Ascending aorta (tissue), 2 donors: Measurements from ENCODE around the gene CEP131. TPM values are rescaled to one million over a fixed set of nuclear protein-coding genes. Genes with fewer than 3 reads are reported as not detected.

Experiments
- DNase-seq, 2 donors: peaks; one replicate each; pipeline ENCODE4 v3.0.0-alpha.2; 2019; ENCODE audit warnings: low spot score in 2 of 2
- H3K27ac ChIP-seq, 2 donors: fragments of 200-600 bp; sonication (generic); one replicate each; pipeline ENCODE4 v1.5.1; 2016 to 2017; ENCODE audit warnings: mild to moderate bottlenecking in 1 of 2
- H3K27me3 ChIP-seq: fragments of 200-600 bp; sonication (generic); one replicate; pipeline ENCODE4 v1.5.1; 2017
- H3K36me3 ChIP-seq, 2 donors: fragments of 200-600 bp; sonication (generic); one replicate each; pipeline ENCODE4 v1.5.1; 2016
- H3K4me1 ChIP-seq, 2 donors: fragments of 200-600 bp; sonication (generic); one replicate each; pipeline ENCODE4 v1.5.1; 2016 to 2017; ENCODE audit warnings: mild to moderate bottlenecking in 1 of 2
- H3K4me3 ChIP-seq, 2 donors: fragments of 200-600 bp; sonication (generic); one replicate each; pipeline ENCODE4 v1.5.1; 2016 to 2017; ENCODE audit warnings: mild to moderate bottlenecking in 1 of 2
- H3K9me3 ChIP-seq, 2 donors: fragments of 200-600 bp; sonication (generic); one replicate each; pipeline ENCODE4 v1.5.1; 2016
- intact Hi-C: fragments of 100-400 bp; cut with DNase I; formaldehyde crosslinking; loops from one replicate; pipeline ENCODE4 v1.15.1; 2023
- total RNA-seq: library from RNA; depleted of rRNA; stranded (reverse); fragments of >200 nt; gene quantifications from one replicate; pipeline ENCODE4 v1.1.0, GENCODE V29; 2016
- TF ChIP-seq, protein P1 (sequence below), 3 experiments: fragments of 200-600 bp in 2 of 3; fragments of 450-650 bp in 1 of 3; sonication (generic) in 2 of 3; IDR thresholded peaks; one replicate each; pipeline ENCODE4 v1.5.1; 2016 to 2019; ENCODE audit warnings: antibody characterized with exemption in 3 of 3, mild to moderate bottlenecking in 1 of 3, moderate library complexity in 1 of 3

Gene CEP131
- total RNA-seq, 1 donor from 2014 or later: 6.7 TPM

DNA sequence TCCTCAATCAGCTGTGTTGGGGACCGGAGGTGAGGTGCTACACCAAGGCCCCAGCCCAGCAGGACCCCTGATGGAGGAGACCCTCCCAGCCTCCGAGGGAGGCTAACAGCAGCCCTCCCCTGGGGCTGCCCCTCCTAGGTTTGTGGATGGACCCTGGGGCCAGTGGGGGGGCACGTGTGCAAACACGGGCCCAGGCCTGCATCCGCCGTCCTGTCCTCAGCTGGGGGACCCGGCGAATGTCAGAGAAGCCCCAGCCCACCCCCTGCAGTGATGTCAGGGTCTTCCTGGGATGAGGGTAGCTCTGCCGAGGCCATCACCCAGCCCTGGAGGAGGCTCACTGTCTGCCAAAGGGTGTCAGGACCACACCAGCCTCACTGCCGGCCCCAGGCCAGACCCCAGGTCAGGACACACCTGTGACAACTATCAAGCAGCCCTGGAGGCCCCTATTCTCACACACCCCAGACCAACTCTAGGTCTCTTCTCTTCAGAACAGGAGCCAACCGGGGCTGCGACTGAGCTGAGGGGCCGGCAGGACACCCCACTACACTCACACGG is 26.7 kb downstream of the CEP131 start:
- H3K27me3 ChIP-seq: no peaks in the 10 kb centered on the region
- TF ChIP-seq, protein P1, sequence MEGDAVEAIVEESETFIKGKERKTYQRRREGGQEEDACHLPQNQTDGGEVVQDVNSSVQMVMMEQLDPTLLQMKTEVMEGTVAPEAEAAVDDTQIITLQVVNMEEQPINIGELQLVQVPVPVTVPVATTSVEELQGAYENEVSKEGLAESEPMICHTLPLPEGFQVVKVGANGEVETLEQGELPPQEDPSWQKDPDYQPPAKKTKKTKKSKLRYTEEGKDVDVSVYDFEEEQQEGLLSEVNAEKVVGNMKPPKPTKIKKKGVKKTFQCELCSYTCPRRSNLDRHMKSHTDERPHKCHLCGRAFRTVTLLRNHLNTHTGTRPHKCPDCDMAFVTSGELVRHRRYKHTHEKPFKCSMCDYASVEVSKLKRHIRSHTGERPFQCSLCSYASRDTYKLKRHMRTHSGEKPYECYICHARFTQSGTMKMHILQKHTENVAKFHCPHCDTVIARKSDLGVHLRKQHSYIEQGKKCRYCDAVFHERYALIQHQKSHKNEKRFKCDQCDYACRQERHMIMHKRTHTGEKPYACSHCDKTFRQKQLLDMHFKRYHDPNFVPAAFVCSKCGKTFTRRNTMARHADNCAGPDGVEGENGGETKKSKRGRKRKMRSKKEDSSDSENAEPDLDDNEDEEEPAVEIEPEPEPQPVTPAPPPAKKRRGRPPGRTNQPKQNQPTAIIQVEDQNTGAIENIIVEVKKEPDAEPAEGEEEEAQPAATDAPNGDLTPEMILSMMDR (IDR thresholded peaks at IDR 0.05): no peak
- H3K27ac ChIP-seq: peak overlapping the region in 1 of 2 donors; percentile 14
- no peaks in the 10 kb centered on the region for H3K9me3 ChIP-seq
- H3K4me1 ChIP-seq: no peaks in the 10 kb centered on the region
- intact Hi-C loops: no loop called here
- H3K36me3 ChIP-seq: peaks cover 6 to 8% of the 10 kb centered on the region in 2 donors
- DNase-seq: no peak
- no peak overlapping the region for H3K4me3 ChIP-seq

DNA sequence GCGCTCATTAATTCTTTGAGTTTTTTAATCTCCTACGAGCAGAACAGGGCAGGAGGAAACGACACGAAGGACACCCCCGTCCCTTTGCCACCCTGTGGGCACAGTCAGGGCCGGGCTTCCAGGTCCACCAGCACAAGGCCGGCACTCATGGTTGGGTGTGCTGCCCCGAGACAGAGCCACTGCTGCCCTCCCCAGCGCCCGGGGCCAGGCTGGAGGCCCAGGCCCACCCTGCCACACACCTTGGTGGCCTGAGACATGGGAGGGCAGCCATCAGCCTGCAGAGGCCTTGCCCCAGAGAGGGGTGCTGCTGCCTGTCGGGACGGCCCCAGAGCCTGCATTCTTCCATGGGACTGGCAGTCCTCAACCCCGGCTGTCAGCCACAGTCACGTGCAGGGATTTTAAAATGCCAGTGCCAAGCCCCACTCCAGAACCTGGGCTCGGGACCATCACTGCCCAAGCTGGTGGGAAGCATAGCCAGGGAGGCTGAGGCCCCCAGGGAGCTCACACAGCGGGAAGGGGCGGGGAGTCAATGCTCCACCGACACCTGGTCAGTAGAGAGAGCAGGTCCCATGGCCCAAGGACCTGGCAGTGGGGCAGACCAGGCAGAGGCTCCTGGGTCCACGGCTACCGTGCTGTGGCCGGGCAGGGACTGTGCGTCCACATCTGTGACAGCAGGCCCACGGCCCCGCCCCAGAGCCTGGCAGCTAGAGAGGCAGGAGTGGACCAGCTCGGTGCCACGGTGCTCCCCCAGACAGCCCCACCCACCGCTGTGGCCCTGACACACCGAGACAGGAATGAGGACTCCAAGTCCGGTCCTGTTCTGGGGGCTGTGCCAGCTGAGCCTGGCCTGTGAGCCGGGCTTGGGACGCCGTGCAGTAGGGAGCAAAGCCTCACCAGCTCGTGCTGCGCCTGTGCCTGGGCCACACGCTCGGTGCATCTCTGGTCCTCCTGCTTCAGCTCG is 27.5 kb downstream of the CEP131 start:
- peaks cover 6 to 8% of the 10 kb centered on the region in 2 donors for H3K36me3 ChIP-seq
- H3K9me3 ChIP-seq: no peaks in the 10 kb centered on the region
- intact Hi-C loops: no loop called here
- peak overlapping the region in 1 of 2 donors; percentile 14 for H3K27ac ChIP-seq
- no peak for DNase-seq
- no peaks in the 10 kb centered on the region for H3K27me3 ChIP-seq
- H3K4me3 ChIP-seq: no peak overlapping the region
- TF ChIP-seq, protein P1 (IDR thresholded peaks at IDR 0.05): no peak
- H3K4me1 ChIP-seq: no peaks in the 10 kb centered on the region

DNA sequence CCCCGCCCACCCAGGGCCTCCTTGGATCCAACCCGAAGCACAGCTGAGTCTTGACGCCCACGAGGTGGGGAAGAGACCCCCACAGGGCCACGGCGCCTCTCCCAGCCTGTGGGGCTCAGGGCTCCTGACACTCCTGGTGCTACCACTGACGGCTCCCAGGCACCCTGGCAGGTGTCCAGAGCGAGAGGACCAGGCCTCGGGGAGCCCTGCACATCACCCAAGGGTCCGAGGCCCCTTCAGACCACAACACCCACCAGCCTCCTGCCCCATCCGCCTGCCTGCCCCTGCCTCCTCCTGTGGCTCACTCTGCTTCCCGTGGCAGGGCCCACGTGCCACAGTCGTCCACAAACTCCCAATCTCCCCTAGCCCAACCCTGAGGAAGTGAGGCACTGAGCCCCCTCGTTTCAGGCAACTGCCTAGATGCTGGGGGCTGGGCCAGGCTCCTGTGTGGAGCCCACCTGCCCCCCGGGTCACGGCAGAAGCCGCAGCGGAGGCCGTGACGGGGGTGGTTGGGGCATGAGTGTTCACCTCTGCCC is 28.5 kb downstream of the CEP131 start:
- H3K4me3 ChIP-seq: no peak overlapping the region
- no peak overlapping the region for H3K27ac ChIP-seq
- DNase-seq: no peak
- TF ChIP-seq, protein P1 (IDR thresholded peaks at IDR 0.05): no peak
- H3K4me1 ChIP-seq: no peaks in the 10 kb centered on the region
- H3K9me3 ChIP-seq: no peaks in the 10 kb centered on the region
- intact Hi-C loops: no loop called here
- H3K27me3 ChIP-seq: no peaks in the 10 kb centered on the region
- peaks cover 6 to 8% of the 10 kb centered on the region in 2 donors for H3K36me3 ChIP-seq

DNA sequence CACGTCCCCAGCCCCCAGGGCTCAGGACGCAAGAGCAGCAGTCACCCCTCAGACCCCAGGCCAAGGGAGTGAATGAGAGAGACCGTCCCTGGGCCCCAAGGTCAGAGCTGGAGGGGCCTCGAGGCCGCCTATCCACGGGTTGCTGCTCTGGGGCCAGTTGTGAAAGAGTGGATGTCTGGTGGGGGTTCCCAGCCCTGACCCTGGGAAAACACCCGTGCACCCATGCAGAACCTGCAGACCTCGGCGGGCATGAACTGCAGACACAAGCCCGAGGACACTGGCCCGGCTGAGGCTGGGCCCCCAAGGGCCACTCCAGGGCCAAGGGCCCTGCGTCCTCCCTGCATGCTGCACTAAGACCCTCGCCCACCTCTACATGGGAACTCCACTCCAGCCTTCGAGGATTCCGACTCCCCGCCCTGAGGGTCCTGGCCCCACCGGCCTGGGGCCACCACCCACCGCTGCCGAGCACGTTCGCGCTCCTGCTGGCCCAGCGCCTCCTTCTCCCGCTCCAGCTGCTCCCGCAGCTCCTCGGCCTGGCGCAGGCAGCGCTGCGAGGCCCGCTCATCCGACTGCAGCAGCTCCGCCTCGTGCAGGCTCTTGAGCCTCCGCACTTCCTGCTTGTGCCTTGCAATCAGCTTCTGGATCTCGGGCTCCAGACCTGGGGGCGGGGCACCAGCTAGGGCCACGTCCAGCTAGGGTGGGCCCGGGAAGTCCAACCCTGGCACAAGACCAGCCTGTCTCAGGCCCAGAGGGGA is 29.1 kb downstream of the CEP131 start:
- H3K27me3 ChIP-seq: no peaks in the 10 kb centered on the region

DNA sequence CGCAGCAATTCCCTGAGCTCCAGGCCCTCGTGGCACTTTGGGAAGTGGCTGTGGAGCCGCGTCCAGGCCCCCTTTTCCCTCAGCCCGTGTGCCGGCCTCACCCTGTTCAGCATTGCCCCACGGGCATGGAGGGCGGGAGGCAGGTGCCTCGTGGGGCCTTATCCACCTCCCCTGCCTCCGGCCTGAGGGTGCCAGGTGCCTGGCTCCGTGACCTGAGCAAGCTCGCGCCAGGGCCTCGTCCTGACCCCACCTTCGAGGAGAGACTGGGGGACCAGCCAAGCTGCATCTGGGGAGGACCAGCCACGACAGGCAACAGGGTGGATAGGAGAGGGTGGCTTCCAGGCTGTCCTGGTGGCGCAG is 29.7 kb downstream of the CEP131 start:
- H3K36me3 ChIP-seq: peaks cover 0 to 7% of the 10 kb centered on the region in 2 donors
- TF ChIP-seq, protein P1 (IDR thresholded peaks at IDR 0.05): no peak

More for the DNA sequence above, 29.1 kb downstream of the CEP131 start:
- intact Hi-C loops: no loop called here
- Histone ChIP-seq H3K9me3 (no peaks in the 10 kb centered on the region), H3K4me1 (no peaks in the 10 kb centered on the region), H3K4me3 (no peak overlapping the region), H3K27ac (no peak overlapping the region), H3K36me3 (peaks cover under 1 to 8% of the 10 kb centered on the region in 2 donors)
- DNase-seq: no peak
- TF ChIP-seq, protein P1 (IDR thresholded peaks at IDR 0.05): no peak

More for the DNA sequence above, 29.7 kb downstream of the CEP131 start:
- Histone ChIP-seq H3K27ac (no peak overlapping the region), H3K27me3 (no peaks in the 10 kb centered on the region), H3K4me3 (no peak overlapping the region), H3K4me1 (no peaks in the 10 kb centered on the region), H3K9me3 (no peaks in the 10 kb centered on the region)
- intact Hi-C loops: no loop called here
- DNase-seq: no peak
